NCI-H2196 treated with DMSO at 0.1 percent for 48 hours (cell line): Measurements from ENCODE around the gene DHX30.
"Not testable (repeated sequence)": the region's sequence is repeated elsewhere in the genome, so short reads cannot be mapped to it uniquely, and the experiment has no call there.

Experiments
- DNase-seq: peaks from one replicate; lab custom pipeline; 2025; ENCODE audit not compliant: unreplicated experiment; lab: John Stamatoyannopoulos, UW

DHX30 gene

DNA sequence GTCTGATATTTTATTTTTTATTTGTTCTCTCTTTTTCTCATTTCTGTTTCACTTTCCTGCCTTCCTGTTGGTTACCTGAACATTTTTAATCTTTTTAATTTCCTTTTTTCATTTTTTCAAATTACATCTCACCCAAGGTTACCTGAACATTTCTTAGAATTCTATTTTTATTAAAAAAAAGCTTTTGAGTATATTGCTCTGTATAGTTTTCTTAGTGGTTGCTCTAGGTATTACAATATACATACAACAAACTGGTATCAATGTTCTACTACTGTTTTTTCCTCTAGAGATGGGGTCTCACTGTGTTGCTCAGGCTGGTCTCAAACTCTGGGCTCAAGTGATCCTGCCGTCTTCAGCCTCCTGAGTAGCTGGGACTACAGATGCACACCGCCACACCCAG lies 79.4 kb downstream of the DHX30 start:
- no peak for DNase-seq

DNA sequence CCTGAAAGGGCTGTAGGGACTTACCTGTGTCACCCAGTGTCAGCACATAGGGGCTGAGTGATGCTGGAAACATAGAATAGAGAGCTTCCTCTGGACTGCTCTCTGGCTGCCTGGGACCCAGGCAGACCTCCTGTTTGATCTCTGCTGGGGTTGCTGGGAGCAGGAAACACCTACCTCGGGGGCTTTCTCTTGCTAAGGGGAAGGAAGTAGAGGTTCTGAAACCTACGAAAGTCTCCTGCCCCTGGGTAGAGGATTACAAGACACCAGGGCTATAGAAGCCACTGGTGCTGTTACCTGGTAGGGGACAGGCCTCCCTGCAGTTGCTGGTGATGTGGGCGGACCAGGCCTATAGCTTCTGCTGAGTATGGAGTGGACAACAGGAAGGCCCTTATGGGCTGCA lies 81.7 kb downstream of the DHX30 start:
- DNase-seq: no peak

DNA sequence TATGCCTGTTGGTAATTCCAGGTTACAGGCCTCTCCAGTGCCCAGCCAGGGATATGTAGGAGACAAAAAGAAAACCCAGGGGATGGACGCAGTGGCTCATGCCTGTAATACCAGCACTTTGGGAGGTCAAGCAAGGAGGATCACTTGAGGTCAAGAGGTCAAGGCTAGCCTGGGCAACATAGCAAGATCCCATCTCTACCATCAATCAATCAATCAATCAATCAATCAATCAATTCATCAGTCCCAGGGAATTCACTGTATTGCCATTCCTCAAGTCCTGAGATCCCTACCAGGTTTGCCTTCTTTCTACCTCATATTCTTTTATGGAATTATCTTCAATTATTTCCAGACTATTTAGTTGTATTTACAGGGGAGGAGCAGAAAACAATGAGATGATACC lies 82.2 kb downstream of the DHX30 start:
- no peak for DNase-seq

DNA sequence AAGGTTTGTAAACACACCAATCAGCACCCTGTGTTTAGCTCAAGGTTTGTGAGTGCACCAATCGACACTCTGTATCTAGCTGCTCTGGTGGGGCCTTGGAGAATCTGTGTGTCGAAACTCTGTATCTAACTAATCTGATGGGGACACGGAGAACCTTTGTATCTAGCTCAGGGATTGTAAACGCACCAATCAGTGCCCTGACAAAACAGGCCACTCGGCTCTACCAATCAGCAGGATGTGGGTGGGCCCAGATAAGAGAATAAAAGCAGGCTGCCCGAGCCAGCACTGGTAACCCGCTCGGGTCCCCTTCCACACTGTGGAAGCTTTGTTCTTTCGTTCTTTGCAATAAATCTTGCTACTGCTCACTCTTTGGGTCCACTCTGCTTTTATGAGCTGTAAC lies 85.1 kb downstream of the DHX30 start:
- DNase-seq: not testable (repeated sequence)

DNA sequence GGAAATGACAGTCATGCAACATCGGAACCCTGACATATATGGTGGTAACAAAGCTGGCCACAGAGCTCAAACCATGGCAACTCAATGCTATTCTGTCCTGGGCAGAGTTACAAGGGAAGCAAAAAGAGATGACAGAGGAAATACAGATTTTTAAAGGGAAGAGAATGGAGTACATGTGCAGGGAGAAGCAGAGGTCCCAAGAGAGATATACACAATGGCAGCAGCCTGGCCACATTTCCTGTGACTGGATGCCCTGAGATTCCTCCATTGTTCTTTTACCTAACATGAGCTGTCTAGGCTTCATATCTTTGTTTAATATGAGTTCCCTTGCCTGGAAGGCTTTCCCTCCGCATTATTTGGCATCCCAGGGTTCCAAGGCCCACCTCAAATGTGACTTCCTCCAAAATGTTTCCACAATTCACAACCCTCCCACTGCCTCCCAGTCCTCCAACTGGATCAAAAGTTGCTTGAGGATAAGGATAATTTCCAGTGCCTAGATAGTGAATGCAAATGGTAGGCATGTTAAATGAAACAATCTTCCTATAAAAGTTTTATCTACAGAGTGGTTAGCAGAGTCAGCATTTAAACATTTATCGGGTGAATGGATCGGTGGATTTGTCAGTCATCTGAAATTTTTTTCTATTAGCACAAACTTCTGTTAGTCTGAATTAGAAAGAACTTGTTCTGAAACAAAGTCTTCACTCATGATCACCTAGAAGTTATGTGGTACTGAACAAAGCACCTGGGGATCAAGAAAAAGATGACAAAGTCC lies 86.2 kb downstream of the DHX30 start:
- DNase-seq: no peak

DNA sequence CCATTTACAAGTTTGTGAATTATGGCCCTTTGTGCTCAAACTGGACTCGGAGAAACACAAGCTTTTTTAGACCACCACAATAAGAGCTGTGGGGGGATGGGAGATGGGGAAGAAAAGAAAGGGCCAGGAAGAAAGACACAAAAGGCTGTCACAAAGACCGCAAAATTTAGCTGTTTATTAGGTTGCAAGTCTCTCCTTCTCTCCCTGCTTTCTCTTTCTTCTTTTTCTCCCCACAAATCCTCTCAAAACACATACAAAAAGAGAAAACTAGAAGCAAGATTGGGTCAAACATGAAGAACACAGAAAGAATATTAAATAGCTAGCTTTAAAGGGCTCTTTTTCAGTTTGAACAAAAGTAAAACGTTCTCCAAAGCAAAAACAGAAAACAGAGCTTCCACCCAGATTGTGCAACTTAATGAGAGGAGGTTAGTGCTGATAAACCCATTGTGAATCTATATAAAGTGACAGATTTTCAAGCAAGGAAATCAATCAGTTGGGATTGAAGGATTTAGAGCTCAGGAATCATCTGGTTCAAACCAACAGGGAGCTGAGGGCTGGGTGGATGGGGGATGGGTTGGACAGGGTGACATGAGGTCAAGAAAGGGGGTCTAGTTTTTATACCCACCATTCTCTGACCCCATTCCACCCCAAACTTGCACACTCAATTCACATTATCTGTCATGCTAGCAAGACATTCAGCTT lies 87.3 kb downstream of the DHX30 start:
- no peak for DNase-seq

DNA sequence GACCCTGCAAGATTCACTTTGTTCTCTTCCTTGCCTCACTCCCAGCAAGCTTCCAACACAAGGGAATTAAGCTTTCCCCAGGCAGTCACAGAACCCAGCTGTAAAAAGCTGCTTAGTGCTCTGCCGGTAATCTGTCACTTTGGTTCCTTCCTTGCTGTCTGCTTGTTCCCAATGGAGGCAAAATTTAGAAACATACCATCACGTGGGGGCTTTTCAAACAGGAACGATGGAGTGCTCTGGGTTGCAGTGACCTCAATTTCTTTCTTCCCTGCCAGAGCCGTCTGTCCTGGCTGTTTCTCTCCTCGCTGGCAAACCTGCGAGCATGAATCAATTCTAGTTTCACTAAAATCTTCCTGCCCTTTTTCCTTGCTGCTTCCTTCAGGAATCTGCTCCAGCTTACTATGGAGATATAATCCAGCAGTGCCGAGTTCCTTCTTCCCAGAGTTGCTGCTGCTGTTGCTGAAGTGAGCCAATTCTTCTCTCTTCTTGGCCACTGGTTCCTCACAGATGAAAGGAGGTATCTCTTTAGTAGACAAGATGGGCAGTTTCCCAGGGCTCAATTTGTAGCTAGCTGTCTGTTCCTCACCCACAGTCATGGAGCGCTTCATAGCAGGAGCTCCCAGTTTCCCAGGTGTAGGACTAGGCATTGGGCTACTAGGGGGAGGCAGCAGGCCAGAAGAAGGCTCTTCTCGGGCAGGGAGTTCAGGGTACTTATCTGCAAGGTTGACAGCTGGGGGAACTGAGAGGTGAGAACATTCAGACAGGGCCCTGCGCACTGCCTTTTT lies 88.1 kb downstream of the DHX30 start:
- no peak for DNase-seq

DNA sequence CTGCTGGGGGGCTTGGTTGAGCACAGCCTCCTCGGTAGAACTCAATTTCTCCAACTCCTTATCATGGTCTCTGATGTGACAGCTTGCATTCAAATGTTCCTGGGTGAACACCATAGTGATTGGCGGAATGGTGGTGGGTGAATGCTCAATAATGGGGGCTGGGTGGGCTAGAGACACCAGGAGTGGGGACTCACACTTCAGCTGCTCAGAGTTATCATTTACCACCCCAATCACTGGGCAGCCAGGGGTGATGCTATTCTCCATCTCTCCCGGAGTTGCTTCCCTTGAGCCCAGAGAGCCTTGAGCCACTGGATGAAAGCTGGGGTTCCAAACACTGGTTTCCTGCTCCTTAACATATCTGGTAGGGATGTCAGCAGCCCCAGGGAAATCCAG lies 88.7 kb downstream of the DHX30 start:
- DNase-seq: no peak

DNA sequence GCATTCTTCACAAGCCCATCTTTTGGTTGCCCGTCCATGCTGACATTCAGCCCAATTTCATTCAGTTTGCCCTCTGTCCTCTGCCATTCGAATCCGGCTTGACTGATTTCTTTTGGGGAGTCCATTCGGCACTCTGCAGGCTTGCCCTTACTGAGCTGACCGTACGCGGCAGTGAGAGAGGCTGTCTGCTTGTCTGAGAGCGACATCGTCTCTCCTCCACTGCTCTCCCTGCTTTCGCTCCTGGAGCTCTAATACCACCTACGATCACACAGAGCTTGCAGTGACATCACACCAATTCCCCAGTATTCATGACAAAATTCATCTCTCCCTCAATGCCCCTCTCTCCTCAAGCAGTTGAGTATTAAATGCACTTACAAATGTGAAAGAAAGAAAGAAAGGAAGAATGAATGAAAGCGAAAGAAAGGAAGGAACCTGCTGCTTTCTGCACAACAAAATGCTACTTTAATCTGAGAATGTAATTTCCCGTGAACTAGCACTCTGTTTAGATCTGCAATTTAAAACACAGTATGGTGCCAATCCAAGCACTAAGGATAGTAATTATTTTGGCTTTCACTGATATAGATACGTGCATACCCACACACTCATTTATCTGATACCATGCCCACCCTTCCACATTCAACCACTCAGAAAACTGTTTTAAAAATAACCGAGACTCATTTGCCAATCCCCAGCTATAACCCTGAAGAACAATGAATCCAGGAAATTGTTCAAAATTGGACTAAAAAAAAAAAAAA lies 89.5 kb downstream of the DHX30 start:
- DNase-seq: no peak

DNA sequence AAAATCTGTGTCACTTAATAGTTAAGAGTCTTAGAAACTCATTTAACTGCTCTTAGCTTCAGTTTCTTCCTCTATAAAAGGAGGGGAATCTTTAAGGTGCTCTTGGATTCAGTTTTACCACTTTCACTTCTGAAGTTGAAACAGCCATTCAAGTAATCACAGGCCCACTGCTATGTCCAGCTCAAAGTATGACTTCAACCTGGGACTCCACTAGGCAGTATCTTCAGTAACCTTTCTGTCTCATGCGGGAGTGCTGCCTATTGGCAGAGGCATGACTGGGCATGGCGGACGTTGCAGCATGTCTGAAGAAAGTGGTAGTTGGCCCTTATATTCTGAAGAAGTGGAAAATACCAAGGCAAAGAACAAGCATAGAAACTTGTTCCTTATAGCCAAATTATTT lies 92.3 kb downstream of the DHX30 start:
- no peak for DNase-seq

DNA sequence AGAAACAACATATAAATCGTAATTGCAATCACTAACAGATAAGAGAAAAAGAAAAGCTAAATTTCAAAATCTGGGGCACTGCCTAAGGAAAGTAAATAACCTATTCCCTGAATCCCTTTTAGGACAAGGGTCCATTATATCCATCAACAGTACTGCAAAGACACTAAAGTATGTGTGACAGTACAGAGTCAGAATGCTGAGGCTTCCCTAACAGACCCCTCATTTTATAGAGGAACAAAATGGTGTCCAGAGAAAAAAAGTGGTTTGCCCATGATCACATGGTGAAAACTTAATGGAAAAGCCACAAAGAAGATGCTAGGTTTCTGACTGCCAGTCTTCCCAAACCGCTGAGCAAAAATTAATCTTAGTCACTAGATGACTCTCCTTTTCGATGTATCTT lies 93.8 kb downstream of the DHX30 start:
- DNase-seq: no peak

DNA sequence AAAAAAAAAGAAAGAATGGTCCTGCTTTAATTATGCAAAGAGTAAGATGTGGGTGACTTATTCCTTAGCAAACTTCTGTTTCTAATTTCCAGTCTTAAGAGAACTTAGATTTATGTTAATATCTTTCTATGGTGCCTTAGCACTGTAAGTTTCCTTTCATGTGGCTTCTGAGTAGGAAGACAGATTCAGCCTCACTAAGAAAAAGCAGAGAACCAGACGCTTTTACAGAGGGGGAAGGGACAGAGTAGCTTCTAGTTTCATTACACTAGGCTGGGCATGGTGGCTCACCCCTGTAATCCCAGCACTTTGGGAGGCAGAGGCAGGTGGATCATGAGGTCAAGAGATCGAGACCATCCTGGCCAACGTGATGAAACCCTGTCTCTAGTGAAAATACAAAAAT lies 95.0 kb downstream of the DHX30 start:
- DNase-seq: no peak

DNA sequence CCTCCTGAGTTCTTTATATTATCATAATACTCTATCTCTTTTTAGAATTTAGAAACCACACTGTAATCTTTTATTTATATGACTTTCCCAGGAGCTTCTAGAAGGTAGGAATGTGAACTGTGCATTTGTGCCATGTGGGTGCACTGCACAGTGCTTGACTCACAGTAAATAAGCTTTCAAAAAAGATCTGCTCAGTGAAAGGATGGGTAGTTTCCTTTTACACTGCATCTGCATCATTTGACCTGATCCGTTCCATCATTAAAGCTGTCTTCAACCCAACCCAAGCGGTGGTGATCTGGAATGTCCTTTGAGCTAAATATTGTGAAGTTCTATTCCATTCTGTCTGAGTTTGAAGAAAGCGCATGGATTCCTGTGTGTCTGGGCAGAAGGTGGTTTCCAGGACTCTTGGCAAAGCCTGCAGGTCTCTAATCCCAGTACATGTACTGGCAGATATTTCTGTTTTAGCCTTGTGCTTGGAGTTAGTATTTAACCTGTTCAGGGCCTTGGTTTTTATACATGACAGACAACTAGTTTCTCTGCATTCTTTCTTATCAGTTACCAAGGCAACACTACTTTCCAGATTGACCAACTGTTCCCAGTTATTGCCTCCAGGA lies 96.7 kb downstream of the DHX30 start:
- no peak for DNase-seq
